NCI-H69 (cell line): ENCODE results near the gene COPRS.
A peak's percentile ranks its signal among the peaks of the same experiment; 100 is the strongest.
"Not testable (repeated sequence)": the region's sequence is repeated elsewhere in the genome, so short reads cannot be mapped to it uniquely, and the experiment has no call there.

Source experiments
- DNase-seq: peaks from one replicate; lab custom pipeline; 2025; lab: John Stamatoyannopoulos, UW

The COPRS gene

DNA sequence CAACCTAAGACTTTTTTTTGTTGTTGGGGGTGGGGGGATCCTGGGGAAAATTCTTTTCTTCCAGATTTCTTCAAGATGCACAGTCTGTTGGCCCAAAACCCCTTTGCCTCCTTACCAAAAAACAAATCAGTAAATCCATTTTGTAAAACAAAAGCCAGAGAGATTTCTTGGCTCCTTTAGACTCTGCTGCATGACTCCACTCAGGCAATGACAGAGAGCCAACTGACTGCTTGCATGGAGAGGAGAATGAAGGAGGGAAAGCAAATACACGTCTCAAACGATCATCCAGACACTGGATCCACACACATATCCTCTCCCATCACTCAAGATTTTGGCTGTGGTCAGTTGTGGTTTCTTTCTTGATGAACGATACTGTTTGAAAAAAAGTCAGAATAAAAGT, 13.8 kb downstream of the COPRS start:
- no peak for DNase-seq

DNA sequence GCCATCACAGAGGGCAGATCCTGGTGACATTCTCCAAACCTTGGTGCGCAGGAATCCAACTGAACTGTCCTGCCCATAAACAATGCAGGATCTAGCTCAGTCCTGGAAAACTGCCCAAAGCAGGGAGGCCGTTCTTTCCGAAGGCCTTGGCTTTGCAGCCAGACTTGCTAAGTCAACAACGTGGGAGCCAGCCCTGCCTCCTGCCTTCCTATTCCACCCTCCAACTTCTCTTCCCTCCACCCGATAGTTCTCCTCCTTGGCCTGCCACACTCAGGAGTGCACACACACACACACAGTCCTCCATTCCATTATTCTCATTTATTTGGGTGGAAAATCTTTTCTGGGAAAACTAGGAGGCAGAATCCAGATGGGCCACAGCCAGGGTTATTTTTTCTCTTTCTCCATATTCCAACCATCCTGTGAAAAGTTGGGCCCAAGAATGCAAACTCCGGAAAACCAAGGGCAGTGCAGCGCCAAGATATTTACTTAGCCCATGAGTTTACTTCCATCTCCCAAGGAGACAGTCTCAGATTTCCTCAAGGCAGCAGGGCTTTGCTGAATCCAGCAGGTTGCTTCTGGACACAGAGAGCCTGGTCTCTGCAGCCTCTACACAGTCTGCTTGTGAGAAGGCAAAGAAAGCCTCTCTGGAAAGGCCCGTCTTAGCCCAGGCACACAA, 15.8 kb downstream of the COPRS start:
- DNase-seq = peak; percentile 20

DNA sequence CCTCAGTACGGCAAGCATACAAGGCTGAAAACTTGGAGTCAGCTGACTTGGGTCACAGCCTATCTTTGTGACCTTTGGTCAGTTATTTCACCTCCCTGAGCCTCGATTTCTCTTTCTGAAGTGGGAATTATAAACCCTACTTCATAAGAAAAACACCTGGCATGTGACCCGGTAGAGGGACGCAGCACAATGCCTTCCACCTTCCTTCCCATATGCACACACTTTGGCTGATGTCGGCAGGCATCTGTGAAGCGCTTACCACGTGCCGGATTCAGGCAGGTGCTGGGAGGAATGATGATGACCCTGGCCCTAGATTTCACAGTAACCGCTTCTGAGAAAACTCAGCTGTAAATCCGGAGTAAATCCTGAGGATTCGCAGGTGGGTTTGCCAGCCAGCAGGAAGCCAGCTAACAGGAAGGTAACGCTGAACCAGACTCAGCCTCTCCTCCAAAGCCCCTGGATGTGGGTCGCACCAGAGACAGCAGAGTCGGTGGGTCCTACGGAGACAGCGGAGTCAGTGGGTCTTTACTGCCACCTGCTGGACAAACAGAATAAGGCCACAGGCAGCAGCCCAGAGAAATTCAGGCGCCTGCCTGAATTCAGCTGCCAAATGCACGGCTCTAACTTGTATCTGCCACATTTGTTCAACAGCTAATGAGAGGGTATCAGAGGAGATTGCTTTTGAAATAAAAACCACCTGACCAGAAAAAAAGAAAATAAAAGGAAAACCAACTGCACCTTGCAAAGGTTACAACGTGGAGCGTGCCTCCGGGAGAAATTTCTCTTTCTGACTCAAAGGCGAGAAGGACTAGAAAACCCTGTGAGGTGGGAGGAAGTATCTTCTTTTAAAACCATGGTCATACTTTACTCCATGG, 16.6 kb downstream of the COPRS start:
- peak; percentile 78 for DNase-seq

DNA sequence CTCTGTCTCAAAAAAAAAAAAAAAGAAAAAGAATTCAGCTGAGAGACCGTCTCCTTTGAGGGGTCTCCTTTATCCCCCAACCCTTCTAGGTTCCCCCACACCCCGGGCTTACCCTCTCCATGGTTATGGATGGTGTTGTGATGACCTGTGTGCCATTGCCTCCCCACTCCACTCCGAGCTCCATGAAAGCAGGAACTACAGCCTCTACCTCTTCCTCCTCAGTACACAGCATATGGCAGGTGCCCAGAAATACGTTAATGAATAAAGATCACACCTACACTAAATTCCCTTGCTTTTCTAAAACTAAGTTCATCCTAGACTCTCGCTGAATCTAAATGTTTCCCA, 17.2 kb downstream of the COPRS start:
- DNase-seq = no peak

DNA sequence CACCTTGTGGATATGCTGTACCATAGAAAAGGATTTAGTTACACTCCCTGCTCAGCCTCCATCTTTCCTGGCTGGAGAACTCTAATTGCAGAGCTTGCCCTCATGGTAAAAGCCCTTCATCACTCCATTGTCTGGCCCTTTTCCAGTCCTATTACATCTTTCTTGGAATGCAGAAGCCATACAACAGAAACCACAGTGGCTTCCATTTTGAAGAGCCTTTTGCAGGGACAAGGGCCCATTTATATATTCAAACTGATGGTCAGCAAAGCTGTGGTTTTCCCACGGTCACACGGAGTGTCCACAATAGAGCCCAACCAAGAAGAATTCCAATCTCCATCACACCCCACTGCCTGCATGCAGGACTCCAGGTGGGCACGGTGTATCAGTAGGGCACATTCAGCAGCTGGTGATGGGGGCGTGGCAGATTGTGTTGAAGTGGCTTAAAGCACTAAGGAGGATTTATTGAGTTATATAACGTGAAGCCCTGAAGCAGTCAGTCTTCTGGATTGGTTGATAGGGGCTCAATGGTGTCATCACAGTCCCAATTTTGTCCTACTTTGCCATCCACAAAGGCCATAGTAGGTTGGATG, 20.3 kb downstream of the COPRS start:
- no peak for DNase-seq

DNA sequence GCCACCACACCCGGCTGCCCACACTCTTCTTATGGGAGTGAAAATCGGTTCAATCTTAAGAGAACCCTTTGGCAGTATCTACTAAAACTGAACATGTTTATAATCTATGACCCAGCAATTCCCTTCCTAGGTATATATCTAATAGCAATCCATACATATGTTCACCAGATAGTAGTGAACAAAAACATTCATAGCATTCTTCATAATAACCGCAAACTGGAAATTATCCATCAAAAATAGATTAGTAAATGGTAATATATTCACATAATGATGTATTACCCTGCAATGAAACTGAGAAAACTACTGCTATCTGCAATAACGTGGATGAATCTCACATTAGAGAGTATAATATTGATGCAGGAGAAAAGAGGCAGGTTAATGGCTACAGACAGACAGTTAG, 23.1 kb downstream of the COPRS start:
- no peak for DNase-seq

DNA sequence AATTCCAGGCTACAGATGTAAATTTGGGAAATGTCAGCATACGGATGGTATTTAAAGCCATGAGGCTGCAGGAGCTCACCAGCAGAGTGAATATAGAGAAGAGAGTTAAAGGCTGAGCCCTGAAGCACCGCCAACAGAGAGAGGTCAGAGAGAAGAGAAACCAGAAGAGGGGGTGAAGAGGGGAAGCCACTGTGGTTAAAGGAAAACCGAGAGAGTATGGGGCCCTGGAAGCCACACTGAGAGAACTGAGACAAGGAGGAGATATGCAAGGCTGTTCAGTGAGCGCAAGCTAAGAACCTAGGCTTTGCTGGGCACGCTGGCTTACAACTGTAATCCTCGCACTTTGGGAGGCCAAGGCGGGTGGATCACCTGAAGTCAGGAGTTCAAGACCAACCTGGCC, 24.6 kb downstream of the COPRS start:
- no peak for DNase-seq

DNA sequence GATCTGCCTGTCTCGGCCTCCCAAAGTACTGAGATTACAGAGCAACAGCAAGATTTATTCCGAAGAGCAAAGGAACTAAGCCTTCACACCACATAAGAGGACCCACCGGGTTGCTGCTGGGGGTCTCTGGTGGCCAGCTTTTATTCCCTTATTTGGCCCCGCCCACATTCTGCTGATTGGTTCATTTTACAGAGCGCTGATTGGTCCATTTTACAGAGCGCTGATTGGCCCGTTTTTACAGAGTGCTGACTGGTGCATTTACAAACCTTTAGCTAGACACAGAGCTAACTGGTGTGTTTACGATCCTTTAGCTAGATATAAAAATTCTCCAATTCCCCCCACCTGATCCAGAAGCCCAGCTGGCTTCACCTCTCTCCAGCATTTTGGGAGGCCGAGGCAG, 26.3 kb downstream of the COPRS start:
- no peak for DNase-seq

DNA sequence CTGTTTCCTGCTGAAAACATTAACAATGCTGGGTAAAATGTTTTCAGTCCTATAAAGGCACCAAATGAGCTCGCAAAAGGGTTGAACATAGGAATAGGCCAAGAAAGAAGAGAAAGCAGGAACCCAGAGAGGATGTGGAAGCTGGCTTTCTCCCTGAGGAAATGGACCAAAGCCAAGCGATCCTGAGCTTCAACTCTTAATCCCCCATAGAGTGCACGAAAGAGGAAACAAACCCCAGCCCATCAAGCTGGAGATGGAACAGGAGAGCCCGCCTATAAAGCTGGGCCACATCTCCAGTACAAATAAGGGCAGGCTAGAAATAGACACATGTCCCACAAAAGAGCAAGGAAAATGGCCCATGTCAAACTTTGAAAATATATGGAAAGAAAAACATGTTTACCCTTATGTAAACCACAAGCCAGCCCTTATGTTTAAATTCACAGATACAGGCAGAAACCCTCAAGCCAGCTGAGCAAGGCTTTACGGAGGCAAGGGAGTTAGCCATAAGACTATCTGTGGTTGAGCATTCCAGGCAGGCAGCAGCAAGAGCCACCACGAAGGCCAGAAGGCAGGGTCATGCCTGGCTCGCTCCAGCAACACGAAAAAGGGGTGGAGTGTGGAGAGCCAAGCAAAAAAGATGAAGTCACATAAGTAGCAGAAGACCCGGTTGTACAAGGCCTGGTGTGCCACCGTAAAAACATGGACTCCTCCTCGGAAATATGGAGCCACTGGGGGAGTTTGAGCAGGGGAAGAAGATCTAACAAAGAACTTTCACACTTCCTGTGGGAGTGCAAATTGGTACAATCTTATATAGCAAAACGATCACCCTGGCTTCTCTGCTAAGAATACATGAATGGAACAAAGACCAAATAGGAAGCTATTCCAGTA, 27.8 kb downstream of the COPRS start:
- DNase-seq = no peak

DNA sequence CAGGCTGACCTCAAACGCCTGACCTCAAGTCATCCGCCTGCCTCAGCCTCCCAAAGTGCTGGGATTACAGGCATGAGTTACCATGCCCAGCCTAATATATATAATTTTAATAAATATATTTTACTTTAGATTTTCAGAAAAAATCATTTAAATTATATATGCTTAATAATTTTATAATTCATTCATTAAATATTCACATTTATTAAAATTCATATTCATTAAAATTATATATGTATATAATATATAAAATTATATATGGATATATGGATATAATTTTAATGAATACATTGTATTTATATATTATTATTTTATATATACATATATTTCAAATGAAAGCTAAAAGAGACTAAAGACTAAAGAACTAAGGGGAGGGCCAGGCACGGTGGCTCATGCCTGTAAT, 29.4 kb downstream of the COPRS start:
- DNase-seq = no peak

DNA sequence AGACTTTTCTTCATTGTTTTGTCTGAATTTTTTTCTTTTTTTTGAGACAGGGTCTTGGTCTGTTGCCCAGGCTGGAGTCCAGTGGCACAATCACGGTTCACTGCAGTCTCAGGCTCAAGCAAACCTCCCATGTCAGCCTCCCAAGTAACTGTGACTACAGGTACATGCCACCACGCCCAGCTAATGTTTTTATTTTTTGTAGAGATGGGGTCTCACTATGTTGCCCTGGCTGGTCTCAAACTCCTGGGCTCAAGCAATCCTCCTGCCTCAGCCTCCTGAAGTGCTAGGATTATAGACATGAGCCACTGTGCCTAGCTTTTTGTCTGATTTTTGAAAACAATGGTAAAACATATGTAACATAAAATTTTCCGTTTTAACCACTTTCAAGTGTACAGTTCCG, 30.1 kb downstream of the COPRS start:
- not testable (repeated sequence) for DNase-seq

DNA sequence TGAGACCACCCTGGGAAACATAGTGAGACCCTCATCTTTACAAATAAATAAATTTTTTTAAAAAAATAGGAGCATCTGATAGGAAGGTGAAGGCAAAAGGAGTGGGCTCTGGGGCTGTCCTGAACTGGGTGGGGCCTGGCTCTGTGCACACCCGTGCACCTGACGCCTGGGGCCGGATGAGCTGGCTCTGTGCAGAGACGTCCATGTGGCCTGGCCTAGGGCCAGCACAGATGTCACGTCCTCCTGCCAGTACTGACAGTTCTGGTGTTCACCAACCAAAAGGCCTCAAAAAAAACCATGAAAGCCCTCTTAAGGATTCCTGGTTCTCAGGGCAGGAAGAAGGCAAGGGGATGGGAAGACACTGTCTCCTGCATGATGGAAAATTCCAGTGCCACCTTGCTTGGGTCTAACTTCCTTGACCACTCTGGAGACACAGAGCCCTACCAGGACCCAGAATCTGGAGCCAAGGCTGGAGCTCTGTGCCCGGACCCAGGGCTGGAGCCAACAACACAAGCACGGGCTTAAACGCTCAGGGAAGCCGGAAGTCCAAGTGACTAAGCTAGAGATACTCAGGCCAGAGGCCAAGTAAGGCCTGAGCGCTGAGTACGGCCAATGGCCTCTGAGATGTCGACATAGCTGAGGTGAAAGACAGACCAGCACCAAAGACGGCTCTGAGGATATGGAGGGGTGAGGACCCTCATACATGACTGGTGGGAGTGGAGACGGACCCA, 32.9 kb downstream of the COPRS start:
- peak; percentile 60 for DNase-seq

DNA sequence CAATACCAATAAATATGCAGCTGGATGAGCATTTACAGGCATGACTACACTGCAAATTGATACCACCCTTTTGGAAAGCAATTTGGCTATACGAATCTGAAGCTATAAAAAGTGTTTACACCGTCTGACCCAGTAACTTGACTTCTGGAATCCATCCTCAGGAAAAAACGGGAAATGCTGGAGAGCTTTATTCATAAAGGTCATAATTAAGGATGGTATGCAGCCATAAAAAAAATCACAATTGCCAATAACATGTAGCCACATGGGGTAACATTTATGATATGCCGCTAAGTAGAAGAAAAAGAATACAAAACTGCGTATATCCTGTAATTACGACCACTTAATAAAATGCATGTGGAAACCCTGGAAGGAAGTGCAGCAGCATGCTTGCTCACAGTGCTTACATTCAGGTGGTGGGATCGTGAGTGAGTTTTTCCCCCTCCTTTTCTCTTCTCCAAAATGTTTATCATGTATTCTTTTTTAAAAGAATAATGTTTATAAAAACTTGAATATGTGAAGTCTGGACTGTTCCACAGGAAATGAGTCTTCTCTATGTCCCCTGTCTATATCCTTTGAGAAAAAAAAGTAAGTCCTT, 34.2 kb downstream of the COPRS start:
- DNase-seq = peak; percentile 74

DNA sequence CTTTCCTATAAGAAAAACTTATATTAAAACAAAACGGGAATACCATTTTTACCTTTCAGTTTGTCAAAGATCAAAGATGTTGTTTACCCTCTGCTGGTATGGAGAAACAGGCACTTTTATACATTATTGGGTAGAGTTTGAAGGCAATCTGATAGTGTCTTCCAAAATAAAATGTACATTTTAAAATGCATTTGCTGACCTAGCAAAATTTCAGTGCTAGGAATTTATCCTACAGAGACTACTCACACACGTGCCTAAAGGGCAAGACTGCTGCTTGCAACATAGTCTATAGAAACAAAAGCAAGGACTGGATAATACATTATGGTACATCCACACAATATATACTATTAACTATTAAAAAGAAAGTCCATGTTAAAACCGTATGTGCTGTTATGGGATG, 36.0 kb downstream of the COPRS start:
- no peak for DNase-seq

DNA sequence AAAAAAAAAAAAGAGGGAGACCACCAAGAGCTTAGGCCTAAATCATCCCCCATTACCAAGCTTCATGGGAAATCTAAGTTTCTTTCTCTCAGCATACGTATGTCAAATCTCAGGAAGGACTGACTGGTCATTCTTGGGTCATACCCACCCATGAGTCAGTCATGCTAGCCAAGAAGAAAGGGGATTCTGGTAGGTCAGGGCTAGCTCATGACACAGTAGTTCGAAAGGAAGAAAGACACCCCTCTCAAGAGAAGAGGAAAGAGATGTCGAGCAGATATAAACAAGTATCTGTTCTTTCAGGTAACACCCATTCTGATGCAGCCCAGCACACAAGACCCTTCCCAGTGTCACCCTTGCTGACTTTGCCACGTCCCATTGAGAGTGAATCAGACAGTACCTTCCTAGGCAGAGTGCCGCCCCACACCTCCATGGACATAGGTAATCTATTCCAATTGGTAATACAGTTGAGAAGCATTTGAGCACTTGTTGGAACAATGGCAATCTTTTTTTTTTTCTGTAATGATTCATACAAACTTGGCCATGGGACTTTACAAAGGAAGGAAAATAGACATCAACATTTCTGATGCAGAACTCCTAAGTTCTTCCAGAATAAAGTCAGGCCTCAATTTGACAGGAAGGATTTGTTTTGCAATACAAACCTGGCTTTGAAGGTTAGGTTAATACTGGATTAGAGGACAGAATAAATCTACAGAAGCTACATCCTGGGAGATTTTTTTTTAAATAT, 38.2 kb downstream of the COPRS start:
- no peak for DNase-seq

DNA sequence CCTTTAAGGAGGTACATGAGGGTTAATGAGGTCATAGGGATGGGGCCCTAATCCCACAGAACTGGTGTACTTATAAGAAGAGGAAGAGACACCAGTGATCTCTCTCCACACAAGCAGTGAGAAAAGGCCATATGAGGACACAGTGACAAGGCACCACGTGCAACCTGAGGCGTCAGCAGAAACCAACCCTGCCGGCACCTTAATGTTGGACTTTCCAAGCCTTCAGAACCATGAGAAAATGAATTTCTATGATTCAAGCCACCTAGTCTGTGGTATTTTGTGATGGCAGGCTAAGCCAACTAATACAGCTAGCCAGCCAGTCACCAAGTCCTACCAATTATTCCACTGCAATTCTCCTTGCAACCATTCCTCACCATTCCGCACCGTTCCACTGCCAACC, 39.5 kb downstream of the COPRS start:
- no peak for DNase-seq

DNA sequence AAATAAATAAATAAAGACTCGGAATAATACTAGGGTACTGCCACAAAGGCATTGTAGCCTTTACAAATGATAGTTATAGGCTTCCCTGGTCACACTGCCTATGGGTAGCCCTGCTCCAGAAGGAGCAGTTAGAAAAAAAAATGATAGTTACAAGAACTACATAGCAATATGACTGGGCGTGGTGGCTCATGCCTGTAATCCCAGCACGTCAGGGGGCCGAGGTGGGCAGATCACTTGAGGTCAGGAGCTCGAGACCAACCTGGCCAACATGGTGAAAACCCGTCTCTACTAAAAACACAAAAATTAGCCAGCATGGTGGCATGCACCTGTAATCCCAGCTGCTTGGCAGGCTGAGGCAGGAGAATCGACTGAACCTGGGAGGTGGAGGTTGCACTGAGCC, 40.2 kb downstream of the COPRS start:
- DNase-seq = not testable (repeated sequence)

DNA sequence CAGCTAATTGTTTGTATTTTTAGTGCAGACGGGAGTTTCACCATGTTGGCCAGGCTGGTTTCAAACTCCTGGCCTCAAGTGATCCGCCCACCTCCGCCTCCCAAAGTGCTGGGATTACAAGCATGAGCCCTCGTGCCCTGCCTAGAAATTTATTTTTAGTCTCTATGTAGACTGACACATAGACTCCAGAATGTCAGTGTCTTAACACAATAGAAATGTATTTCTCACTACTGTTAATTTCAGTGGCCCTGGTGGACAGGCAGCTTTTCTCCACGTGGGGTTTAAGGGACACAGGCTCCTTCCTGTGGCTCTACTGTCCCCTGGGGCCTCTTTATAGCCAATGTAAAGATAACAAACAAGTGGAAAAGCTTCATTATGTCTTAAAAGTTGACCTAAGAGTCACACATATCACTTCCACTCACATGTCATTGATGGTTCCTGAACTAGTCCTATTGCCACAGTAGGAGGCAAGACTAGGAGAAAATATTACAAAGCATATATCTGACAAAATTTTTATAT, 43.8 kb downstream of the COPRS start:
- no peak for DNase-seq

DNA sequence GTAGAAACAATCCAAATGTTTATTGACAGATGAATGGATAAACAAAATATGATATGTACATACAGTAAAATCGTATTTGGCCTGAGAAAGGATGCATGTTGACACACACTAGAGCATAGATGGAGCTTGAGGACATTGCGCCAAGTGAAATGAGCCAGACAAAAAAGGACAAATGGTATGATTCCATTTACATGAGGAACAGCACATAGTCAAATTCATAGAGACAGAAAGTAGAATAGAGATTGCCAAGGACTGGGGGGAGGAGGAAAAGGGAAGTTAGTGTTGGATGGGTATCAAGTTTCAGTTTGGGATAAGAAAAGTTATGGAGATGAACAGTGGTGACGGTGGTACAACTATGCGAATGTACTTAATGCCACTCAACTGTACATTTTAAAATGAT, 47.9 kb downstream of the COPRS start:
- no peak for DNase-seq

DNA sequence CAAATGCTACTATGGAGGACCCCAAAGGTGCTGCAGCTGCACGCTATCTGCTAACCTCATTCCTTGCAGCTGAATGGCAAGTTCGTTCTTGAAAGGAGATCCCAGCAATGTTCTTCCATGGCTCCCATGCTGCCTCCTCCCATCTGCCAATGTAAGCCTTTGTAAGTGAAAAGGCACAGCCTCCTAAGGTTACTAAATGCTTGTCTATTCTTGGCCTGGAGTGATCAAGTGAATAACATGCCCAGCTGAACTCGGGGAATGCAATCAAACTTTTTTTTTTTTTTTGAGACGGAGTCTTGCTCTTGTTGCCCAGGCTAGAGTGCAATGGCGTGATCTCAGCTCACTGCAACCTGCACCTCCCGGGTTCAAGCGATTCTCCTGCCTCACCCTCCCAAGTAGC, 49.2 kb downstream of the COPRS start:
- not testable (repeated sequence) for DNase-seq
